LNCAP (cell line): ENCODE measurements around the gene TACC2.

ENCODE experiments used
- TF ChIP-seq, protein P1 (sequence below): fragments of 450-650 bp; IDR thresholded peaks from 2 replicates; pipeline ENCODE4 v1.5.1; 2017; ENCODE audit warnings: mild to moderate bottlenecking

Gene TACC2

DNA sequence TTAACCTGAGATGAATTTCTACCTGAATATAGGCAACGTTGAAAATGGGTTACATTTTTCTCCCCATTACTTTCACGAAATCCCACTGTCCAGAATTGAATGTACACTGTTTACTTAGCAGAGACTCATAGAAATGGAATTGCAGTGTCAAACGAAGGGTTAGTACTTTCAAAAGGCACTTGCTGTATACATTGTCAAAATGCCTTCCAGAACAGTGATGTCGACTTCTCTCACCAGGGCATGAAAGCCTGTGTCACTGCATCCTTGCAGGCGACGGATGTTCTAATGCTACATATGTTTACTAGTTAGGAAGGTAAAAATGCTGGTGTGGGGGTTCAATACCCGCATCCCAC lies 41.2 kb downstream of the TACC2 start:
- TF ChIP-seq, protein P1, sequence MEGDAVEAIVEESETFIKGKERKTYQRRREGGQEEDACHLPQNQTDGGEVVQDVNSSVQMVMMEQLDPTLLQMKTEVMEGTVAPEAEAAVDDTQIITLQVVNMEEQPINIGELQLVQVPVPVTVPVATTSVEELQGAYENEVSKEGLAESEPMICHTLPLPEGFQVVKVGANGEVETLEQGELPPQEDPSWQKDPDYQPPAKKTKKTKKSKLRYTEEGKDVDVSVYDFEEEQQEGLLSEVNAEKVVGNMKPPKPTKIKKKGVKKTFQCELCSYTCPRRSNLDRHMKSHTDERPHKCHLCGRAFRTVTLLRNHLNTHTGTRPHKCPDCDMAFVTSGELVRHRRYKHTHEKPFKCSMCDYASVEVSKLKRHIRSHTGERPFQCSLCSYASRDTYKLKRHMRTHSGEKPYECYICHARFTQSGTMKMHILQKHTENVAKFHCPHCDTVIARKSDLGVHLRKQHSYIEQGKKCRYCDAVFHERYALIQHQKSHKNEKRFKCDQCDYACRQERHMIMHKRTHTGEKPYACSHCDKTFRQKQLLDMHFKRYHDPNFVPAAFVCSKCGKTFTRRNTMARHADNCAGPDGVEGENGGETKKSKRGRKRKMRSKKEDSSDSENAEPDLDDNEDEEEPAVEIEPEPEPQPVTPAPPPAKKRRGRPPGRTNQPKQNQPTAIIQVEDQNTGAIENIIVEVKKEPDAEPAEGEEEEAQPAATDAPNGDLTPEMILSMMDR, result no peak

- TF ChIP-seq, protein P1, result no peak
These were observed 44.4 kb downstream of the TACC2 start for GRCh38 chr10:122033224-122033926.

DNA sequence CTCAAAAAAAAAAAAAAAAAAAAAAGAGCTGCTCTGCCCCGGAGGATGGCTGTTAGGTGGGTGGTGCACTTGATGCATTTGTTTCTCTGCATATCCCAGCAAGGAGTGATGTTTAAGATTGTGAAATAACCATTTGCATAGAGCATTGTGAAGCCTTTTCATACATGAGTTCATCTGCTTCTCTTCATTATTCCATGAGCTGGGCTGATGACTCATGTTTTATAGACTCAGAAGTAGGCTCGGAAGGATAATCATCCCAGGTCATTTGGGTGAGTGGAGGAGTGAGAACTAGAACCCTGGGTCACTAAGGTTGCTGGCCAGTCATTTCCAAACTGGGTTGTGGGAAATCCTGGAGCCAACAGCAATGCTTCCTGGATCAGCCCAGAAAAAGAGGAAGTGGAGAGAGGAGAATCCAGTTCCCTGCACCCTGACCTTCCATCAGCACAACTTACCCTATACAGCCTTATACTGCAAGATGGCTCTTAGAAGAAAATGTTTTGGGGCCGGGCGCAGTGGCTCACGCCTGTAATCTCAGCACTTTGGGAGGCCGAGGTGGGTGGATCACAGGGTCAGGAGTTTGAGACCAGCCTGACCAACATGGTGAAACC lies 45.3 kb downstream of the TACC2 start:
- TF ChIP-seq, protein P1, result no peak

- TF ChIP-seq, protein P1, result no peak
These were observed 51.8 kb downstream of the TACC2 start for GRCh38 chr10:122040786-122041185.

DNA sequence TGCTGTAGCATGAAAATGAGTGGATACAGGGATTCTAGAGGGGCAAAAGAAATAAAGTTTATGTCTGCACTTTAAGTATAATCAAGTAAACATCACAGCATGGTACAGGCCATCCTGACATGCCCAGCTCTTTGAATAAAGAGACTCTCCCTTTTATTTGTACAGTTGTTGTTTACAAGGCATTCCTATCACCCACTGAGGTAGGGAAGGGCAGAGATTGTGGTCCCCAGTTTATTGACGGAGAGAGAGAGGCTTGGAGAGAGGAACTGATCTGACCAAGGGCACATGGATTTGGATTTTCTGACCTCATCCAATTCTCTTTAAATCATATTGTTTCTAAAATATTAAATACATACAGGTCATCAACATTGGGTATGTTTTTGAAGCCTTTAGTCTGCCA lies 53.9 kb downstream of the TACC2 start:
- TF ChIP-seq, protein P1, result no peak

DNA sequence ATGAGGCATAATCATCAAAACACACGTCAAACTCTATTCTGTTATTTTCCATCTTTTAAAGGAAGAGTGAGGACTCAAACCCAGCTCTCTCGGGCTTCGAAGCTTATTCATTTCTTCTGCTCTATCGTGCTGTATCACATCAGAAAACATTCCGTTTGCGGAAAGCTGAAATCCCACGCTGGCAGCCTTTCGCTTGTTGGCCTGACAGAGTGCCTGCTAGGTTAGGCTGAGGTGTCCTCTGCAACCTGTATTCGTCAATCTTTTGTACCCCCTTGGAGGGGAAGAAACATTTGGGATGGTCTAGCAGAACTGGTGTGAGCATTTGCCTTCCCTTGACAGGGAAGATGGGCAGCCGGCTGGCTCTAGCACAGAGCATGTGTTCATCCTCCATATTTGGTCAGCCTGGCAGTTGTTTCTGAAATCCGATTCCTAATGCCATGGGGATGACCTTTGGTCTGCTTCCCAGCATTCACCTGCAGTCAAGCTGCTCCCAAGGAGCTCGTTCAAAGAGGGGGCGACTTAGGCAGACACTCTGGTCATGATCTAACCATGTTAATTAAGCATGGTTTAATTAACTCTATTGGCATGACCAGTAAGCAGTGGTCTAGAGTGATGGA lies 55.2 kb downstream of the TACC2 start:
- TF ChIP-seq, protein P1, result no peak

DNA sequence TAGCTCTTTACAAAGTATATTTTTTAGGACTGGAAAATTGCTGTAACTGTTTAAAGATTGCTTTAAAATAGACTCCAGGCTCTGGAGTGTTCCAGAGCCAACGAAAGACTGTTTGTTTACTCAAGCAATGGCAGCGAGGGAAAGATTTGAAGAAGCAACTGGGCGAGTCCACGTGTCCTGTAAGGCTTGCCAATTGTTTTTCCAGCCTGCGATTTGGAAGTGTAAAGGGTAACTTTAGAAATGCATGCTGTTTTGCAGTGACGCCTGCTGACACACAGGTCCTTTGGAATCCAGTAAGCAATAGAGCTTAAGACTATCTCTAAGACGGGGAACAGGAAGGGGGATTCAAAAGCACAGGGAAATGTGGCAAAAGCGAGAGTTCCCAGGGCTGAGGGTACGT lies 55.8 kb downstream of the TACC2 start:
- TF ChIP-seq, protein P1, result no peak
